HG03575 (cell line): ENCODE results near the gene GNB2.
"Not testable (repeated sequence)": the region's sequence is repeated elsewhere in the genome, so short reads cannot be mapped to it uniquely, and the experiment has no call there.

ENCODE experiments used
- ATAC-seq: cut with Tn5 transposase; IDR thresholded peaks from one replicate; pipeline ENCODE4 v1.9.1; 2021; ENCODE audit not compliant: unreplicated experiment, insufficient number of reproducible peaks, low FRiP score; ENCODE audit errors: extremely low read depth

GNB2 gene

GRCh38 chr7:100655908-100656674, 17.4 kb upstream of the GNB2 start, which contains the start of gene ACTL6B:
TSS of gene ACTL6B (minus strand) at chr7:100656448. CDS start at chr7:100656354, 94 bp downstream.
- no peak for ATAC-seq

GRCh38 chr7:100662194-100662776, 11.3 kb upstream of the GNB2 start:
- ATAC-seq = not testable (repeated sequence)

GRCh38 chr7:100665168-100665726, 8.3 kb upstream of the GNB2 start:
- ATAC-seq = no peak

GRCh38 chr7:100667331-100668068, 6.0 kb upstream of the GNB2 start:
- no peak for ATAC-seq

GRCh38 chr7:100668069-100668449, 5.5 kb upstream of the GNB2 start:
- ATAC-seq = no peak

GRCh38 chr7:100669106-100669505, 4.4 kb upstream of the GNB2 start:
- ATAC-seq = not testable (repeated sequence)

GRCh38 chr7:100670074-100670473, 3.5 kb upstream of the GNB2 start:
- no peak for ATAC-seq

- ATAC-seq = no peak
Observed at GRCh38 chr7:100671353-100672327, 1.9 kb upstream of the GNB2 start.

- no peak for ATAC-seq
Observed at GRCh38 chr7:100673942-100674410, 436 bp downstream of the GNB2 start.

- no peak for ATAC-seq
Observed at GRCh38 chr7:100674411-100675104, 1.0 kb downstream of the GNB2 start.

- no peak for ATAC-seq
Observed at GRCh38 chr7:100675105-100675451, 1.5 kb downstream of the GNB2 start.

- no peak for ATAC-seq
Observed at GRCh38 chr7:100675581-100676350, 2.2 kb downstream of the GNB2 start.

GRCh38 chr7:100676501-100677306, 3.2 kb downstream of the GNB2 start:
- no peak for ATAC-seq

- ATAC-seq = no peak
Observed at GRCh38 chr7:100677308-100678267, 4.0 kb downstream of the GNB2 start.

- no peak for ATAC-seq
Observed at GRCh38 chr7:100678291-100678984, 4.9 kb downstream of the GNB2 start.
